HG03108 (cell line): ENCODE data around the gene ZNF827.

Experiments used
- ATAC-seq: cut with Tn5 transposase; IDR thresholded peaks from one replicate; pipeline ENCODE4 v1.9.1; 2021; ENCODE audit warnings: moderate library complexity; ENCODE audit not compliant: unreplicated experiment

The ZNF827 gene

GRCh38 chr4:145829629-145830395 lies 108.8 kb downstream of the ZNF827 start:
- ATAC-seq = peak; percentile 47

- peak; percentile 78 for ATAC-seq
Observed at GRCh38 chr4:145828802-145829485, 109.7 kb downstream of the ZNF827 start.

GRCh38 chr4:145827885-145828284 lies 110.7 kb downstream of the ZNF827 start:
- no peak for ATAC-seq

DNA sequence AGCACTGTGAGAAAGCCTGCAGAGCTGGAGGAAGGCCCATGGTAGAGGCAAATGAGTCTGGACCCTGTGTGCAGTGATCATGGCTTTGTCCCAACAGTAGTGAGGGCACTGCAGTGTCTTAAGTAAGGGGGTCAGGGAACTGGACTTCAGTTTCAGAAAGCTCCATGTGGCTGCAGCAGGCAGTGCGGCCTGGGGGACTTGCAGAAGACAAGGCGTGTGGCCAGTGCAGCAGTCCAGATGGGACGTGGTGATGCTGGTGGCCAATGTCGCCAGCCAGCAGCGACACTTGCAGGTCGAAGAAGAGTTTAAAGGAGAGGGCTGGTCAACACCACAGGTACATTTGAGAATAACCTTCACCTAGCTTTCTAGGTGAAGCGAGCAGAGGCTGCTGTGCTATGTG lies 113.4 kb downstream of the ZNF827 start:
- no peak for ATAC-seq

- ATAC-seq = no peak
Observed at GRCh38 chr4:145824463-145824862, 114.2 kb downstream of the ZNF827 start.

DNA sequence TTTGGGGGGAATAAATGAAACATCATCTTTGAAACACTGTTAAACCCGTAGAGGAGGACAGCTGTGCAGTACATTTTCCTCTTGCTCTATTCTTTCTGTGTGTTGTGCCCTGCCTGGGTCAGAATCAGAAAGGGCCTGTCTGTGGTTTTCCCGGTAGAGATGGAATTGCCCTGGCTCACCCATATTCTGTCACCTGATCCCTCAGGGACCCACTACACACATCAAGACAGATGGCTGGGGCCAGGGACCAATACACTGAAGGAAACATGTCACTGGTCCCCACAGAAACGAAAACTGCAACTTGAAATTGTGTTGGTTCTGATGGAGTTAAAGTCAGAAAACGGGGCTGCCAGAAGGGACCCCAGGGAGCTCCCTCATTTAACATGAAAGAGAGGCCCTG lies 114.9 kb downstream of the ZNF827 start:
- no peak for ATAC-seq

DNA sequence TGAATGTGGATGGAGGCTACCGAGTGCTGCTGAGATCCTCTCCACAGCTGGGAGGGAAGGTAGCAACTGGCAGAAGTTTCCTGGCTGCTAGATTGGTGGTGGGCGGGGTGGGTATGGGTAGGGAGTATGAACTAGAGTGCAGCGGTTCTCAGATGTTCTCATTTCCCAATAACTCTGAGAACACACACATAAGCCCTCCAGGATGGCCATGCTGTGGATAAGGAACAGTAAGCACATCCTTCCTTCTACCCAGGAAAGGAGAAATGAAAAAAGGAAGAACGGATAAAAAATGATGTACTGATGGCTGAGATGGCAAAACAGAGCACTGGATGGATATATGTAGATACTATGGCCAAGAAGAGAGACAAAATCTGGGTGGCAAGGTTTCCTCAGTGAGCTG lies 116.0 kb downstream of the ZNF827 start:
- no peak for ATAC-seq

GRCh38 chr4:145822181-145822580 lies 116.4 kb downstream of the ZNF827 start:
- ATAC-seq = no peak

- no peak for ATAC-seq
Observed at GRCh38 chr4:145821766-145822165, 116.9 kb downstream of the ZNF827 start.

DNA sequence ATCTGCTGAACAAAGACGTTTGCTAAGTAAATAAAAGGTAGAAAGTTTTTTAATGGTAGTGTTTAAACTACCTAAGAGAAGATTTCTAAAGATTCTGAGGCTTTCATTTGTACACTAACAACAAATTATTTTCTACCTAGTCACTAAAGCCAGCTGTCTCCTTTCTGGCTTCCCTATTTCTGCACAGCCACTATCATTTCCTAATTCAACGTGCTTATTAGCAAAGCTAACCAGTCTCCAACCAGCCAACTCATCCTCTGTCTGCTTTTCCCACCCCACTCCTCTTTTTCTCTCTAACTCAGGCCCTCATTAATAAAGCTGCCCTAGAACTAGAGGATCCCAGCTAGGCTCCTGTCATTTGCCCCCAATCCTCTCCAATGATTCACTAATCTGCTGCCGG lies 118.2 kb downstream of the ZNF827 start:
- ATAC-seq = no peak

GRCh38 chr4:145819853-145820181 lies 118.8 kb downstream of the ZNF827 start:
- no peak for ATAC-seq

GRCh38 chr4:145819101-145819852 lies 119.3 kb downstream of the ZNF827 start:
- ATAC-seq = no peak

- no peak for ATAC-seq
Observed at GRCh38 chr4:145818011-145818410, 120.6 kb downstream of the ZNF827 start.

GRCh38 chr4:145816091-145816490 lies 122.5 kb downstream of the ZNF827 start:
- no peak for ATAC-seq

DNA sequence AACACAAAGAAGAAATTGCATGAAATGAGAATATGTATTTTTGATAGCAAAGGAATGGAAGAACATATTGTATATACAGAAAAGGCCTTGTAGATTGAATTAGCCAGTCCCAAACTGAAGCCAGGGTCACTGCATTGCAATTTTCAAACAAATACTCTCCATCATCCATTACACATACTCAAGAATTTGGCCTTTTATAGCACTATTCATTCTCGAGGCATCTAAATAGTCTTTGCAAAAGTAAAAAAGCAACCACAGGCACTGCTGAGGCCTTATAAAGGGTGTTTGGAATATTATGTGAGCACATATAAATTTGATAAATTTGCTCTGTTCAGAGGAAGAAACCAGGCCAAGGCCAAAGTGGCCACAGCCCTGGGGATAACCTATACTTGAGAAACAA lies 123.0 kb downstream of the ZNF827 start:
- ATAC-seq = no peak

GRCh38 chr4:145815027-145815612 lies 123.5 kb downstream of the ZNF827 start:
- no peak for ATAC-seq

- ATAC-seq = no peak
Observed at GRCh38 chr4:145814246-145814645, 124.4 kb downstream of the ZNF827 start.

GRCh38 chr4:145812919-145813318 lies 125.7 kb downstream of the ZNF827 start:
- ATAC-seq = no peak

- ATAC-seq = no peak
Observed at GRCh38 chr4:145808848-145809512, 129.6 kb downstream of the ZNF827 start.

- peak; percentile 74 for ATAC-seq
Observed at GRCh38 chr4:145808021-145808650, 130.5 kb downstream of the ZNF827 start.

DNA sequence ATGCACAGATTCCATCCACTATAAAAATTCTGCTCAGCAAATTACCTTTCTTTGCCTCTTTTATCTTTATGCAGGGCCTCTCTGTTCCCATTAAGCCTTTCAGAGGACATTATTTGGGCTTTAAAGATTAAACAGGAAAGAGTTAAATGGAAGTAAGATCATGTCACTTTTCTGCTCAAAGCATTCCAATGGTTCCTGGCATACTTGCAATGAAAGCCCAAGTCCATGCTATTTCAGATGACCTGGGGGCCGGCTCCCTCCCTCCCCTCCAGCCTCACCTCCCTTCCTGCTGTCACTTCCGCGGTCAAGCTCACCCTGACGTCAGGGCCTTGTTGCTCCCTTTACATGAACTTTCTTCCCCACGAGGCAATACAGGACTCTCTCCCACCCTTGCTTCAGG lies 133.1 kb downstream of the ZNF827 start:
- no peak for ATAC-seq
